Esophagus muscularis mucosa (tissue), 3 donors: ENCODE data around the gene EIF1.

Experiments used
- CTCF ChIP-seq, 3 experiments: fragments of 200-600 bp in 2 of 3; fragments of 450-650 bp in 1 of 3; sonication (generic) in 2 of 3; IDR thresholded peaks; one replicate each; pipeline ENCODE4 v1.5.1; 2017 to 2019; ENCODE audit warnings: antibody characterized with exemption in 3 of 3, mild to moderate bottlenecking in 2 of 3, moderate library complexity in 1 of 3
- EP300 ChIP-seq: sonication (generic); formaldehyde crosslinking; IDR thresholded peaks from one replicate; pipeline ENCODE4 v1.6.1; 2017; ENCODE audit warnings: antibody characterized with exemption

GRCh38 chr17:41654678-41655607 lies 33.7 kb upstream of the EIF1 start:
- no peak for TF ChIP-seq CTCF (IDR thresholded peaks at IDR 0.05)
- no peak for TF ChIP-seq EP300
